Measurements from ENCODE around the gene SLC4A7. TPM values are rescaled to one million over a fixed set of nuclear protein-coding genes. Genes with fewer than 3 reads are reported as not detected.
"Not testable (repeated sequence)": the region's sequence is repeated elsewhere in the genome, so short reads cannot be mapped to it uniquely, and the experiment has no call there.

The SLC4A7 gene
- 3.7 TPM for polyA plus RNA-seq (2012; ENCODE audit: low read depth, missing spikeins)

GRCh38 chr3:27484015-27484844 lies at the start of gene SLC4A7:
Gene SLC4A7, minus strand, starts transcription at chr3:27484384. Its CDS starts 258 bp downstream, at chr3:27484126.
- peak; percentile 94 for TF ChIP-seq PAX5 (IDR thresholded peaks at IDR 0.05; ENCODE audit: insufficient read depth, low read length, severe bottlenecking)
- TF ChIP-seq TAF1 (IDR thresholded peaks at IDR 0.05; ENCODE audit: low read depth, low read length), result 0 out of 2 replicates have a peak, but pooled peaks have one; percentile 53
- peak; percentile 31; the same call in 1 of the 2 replicates for TF ChIP-seq SPI1 (IDR thresholded peaks at IDR 0.05; ENCODE audit: low read depth, low read length)
- peak; percentile 64; the same call in 1 of the 2 replicates for TF ChIP-seq POLR2A (IDR thresholded peaks at IDR 0.05; ENCODE audit: low read depth, low read length)
- TF ChIP-seq POLR2AphosphoS5 (IDR thresholded peaks at IDR 0.05; ENCODE audit: low read depth, low read length), result peak; percentile 56
- no peak for TF ChIP-seq POU2F2 (IDR thresholded peaks at IDR 0.05; ENCODE audit: low read depth, low read length)
- peak; percentile 88 for DNase-seq (ENCODE audit: insufficient read length, low spot score)
- FAIRE-seq, result peak; percentile 91

- TF ChIP-seq SPI1 (IDR thresholded peaks at IDR 0.05; ENCODE audit: low read depth, low read length) (peak; percentile 69), TAF1 (IDR thresholded peaks at IDR 0.05; ENCODE audit: low read depth, low read length) (no peak), POU2F2 (IDR thresholded peaks at IDR 0.05; ENCODE audit: low read depth, low read length) (no peak), POLR2AphosphoS5 (IDR thresholded peaks at IDR 0.05; ENCODE audit: low read depth, low read length) (no peak), POLR2A (IDR thresholded peaks at IDR 0.05; ENCODE audit: low read depth, low read length) (no peak)
- DNase-seq (ENCODE audit: insufficient read length, low spot score), result no peak
- no peak for FAIRE-seq
Measured at GRCh38 chr3:27533261-27533607, 49.0 kb upstream of the SLC4A7 start.

GRCh38 chr3:27532426-27533260 lies 48.5 kb upstream of the SLC4A7 start:
- FAIRE-seq (no peak), DNase-seq (ENCODE audit: insufficient read length, low spot score) (no peak)
- TF ChIP-seq POLR2A (IDR thresholded peaks at IDR 0.05; ENCODE audit: low read depth, low read length), result no peak
- no peak for TF ChIP-seq TAF1 (IDR thresholded peaks at IDR 0.05; ENCODE audit: low read depth, low read length)
- TF ChIP-seq POU2F2 (IDR thresholded peaks at IDR 0.05; ENCODE audit: low read depth, low read length), result no peak
- TF ChIP-seq POLR2AphosphoS5 (IDR thresholded peaks at IDR 0.05; ENCODE audit: low read depth, low read length), result no peak
- no peak for TF ChIP-seq PAX5 (IDR thresholded peaks at IDR 0.05; ENCODE audit: insufficient read depth, low read length, severe bottlenecking)
- no peak for TF ChIP-seq SPI1 (IDR thresholded peaks at IDR 0.05; ENCODE audit: low read depth, low read length)

GRCh38 chr3:27531193-27531751 lies 47.1 kb upstream of the SLC4A7 start:
- not testable (repeated sequence) for FAIRE-seq; DNase-seq (ENCODE audit: insufficient read length, low spot score)

GRCh38 chr3:27528791-27529190 lies 44.6 kb upstream of the SLC4A7 start:
- DNase-seq (ENCODE audit: insufficient read length, low spot score) (no peak), FAIRE-seq (no peak)
- TF ChIP-seq SPI1 (IDR thresholded peaks at IDR 0.05; ENCODE audit: low read depth, low read length), result no peak
- TF ChIP-seq POLR2AphosphoS5 (IDR thresholded peaks at IDR 0.05; ENCODE audit: low read depth, low read length), result no peak
- TF ChIP-seq TAF1 (IDR thresholded peaks at IDR 0.05; ENCODE audit: low read depth, low read length), result no peak
- no peak for TF ChIP-seq POLR2A (IDR thresholded peaks at IDR 0.05; ENCODE audit: low read depth, low read length)
- TF ChIP-seq PAX5 (IDR thresholded peaks at IDR 0.05; ENCODE audit: insufficient read depth, low read length, severe bottlenecking), result no peak
- TF ChIP-seq POU2F2 (IDR thresholded peaks at IDR 0.05; ENCODE audit: low read depth, low read length), result no peak

- FAIRE-seq (no peak), DNase-seq (ENCODE audit: insufficient read length, low spot score) (no peak)
- TF ChIP-seq TAF1 (IDR thresholded peaks at IDR 0.05; ENCODE audit: low read depth, low read length), result no peak
- no peak for TF ChIP-seq PAX5 (IDR thresholded peaks at IDR 0.05; ENCODE audit: insufficient read depth, low read length, severe bottlenecking)
- TF ChIP-seq POU2F2 (IDR thresholded peaks at IDR 0.05; ENCODE audit: low read depth, low read length), result no peak
- no peak for TF ChIP-seq SPI1 (IDR thresholded peaks at IDR 0.05; ENCODE audit: low read depth, low read length)
- no peak for TF ChIP-seq POLR2A (IDR thresholded peaks at IDR 0.05; ENCODE audit: low read depth, low read length)
- TF ChIP-seq POLR2AphosphoS5 (IDR thresholded peaks at IDR 0.05; ENCODE audit: low read depth, low read length), result no peak
Measured at GRCh38 chr3:27526614-27527315, 42.6 kb upstream of the SLC4A7 start.

- DNase-seq (ENCODE audit: insufficient read length, low spot score) (no peak), FAIRE-seq (no peak)
- TF ChIP-seq TAF1 (IDR thresholded peaks at IDR 0.05; ENCODE audit: low read depth, low read length) (no peak), SPI1 (IDR thresholded peaks at IDR 0.05; ENCODE audit: low read depth, low read length) (no peak), POLR2A (IDR thresholded peaks at IDR 0.05; ENCODE audit: low read depth, low read length) (no peak), POU2F2 (IDR thresholded peaks at IDR 0.05; ENCODE audit: low read depth, low read length) (no peak), POLR2AphosphoS5 (IDR thresholded peaks at IDR 0.05; ENCODE audit: low read depth, low read length) (no peak), PAX5 (IDR thresholded peaks at IDR 0.05; ENCODE audit: insufficient read depth, low read length, severe bottlenecking) (no peak)
Measured at GRCh38 chr3:27521872-27522265, 37.7 kb upstream of the SLC4A7 start.

- FAIRE-seq (no peak), DNase-seq (ENCODE audit: insufficient read length, low spot score) (no peak)
Measured at GRCh38 chr3:27521179-27521871, 37.1 kb upstream of the SLC4A7 start.

More at GRCh38 chr3:27521179-27521871, 37.1 kb upstream of the SLC4A7 start:
- TF ChIP-seq POU2F2 (IDR thresholded peaks at IDR 0.05; ENCODE audit: low read depth, low read length) (no peak), POLR2AphosphoS5 (IDR thresholded peaks at IDR 0.05; ENCODE audit: low read depth, low read length) (no peak), SPI1 (IDR thresholded peaks at IDR 0.05; ENCODE audit: low read depth, low read length) (no peak), POLR2A (IDR thresholded peaks at IDR 0.05; ENCODE audit: low read depth, low read length) (no peak), PAX5 (IDR thresholded peaks at IDR 0.05; ENCODE audit: insufficient read depth, low read length, severe bottlenecking) (no peak), TAF1 (IDR thresholded peaks at IDR 0.05; ENCODE audit: low read depth, low read length) (no peak)
